Osteoblast (primary cell): Measurements from ENCODE around the gene NSMCE1. TPM values are rescaled to one million over a fixed set of nuclear protein-coding genes. Genes with fewer than 3 reads are reported as not detected.

Experiments
- DNase-seq: peaks from one replicate; pipeline ENCODE4 v3.0.0; 2011; ENCODE audit warnings: low spot score, mixed read lengths; ENCODE audit not compliant: insufficient read length; ENCODE audit errors: missing footprints
- H2AFZ ChIP-seq: 2 replicates; pipeline ENCODE4 v1.6.0; 2011; ENCODE audit warnings: mild to moderate bottlenecking, low read length
- H3K27ac ChIP-seq: 2 replicates; pipeline ENCODE4 v1.5.1; 2011; ENCODE audit warnings: mild to moderate bottlenecking, low read depth, low read length, moderate library complexity
- H3K27me3 ChIP-seq: 2 replicates; pipeline ENCODE4 v1.6.0; 2012; ENCODE audit warnings: mild to moderate bottlenecking, control low read depth, inconsistent platforms, low read length, moderate library complexity; ENCODE audit not compliant: insufficient read depth
- H3K36me3 ChIP-seq: 2 replicates; pipeline ENCODE4 v1.5.1; 2011; ENCODE audit warnings: mild to moderate bottlenecking, low read length, control low read depth, moderate library complexity; ENCODE audit not compliant: insufficient read depth
- H3K4me1 ChIP-seq: 2 replicates; pipeline ENCODE4 v1.5.1; 2011; ENCODE audit warnings: mild to moderate bottlenecking, low read length, control low read depth, moderate library complexity; ENCODE audit not compliant: insufficient read depth
- H3K4me2 ChIP-seq: 2 replicates; pipeline ENCODE4 v1.6.0; 2011; ENCODE audit warnings: mild to moderate bottlenecking, low read length; ENCODE audit not compliant: insufficient read depth
- H3K4me3 ChIP-seq: fragments of 200-600 bp; sonication (generic); 3 replicates; pipeline ENCODE4 v1.5.1; 2012; ENCODE audit warnings: mild to moderate bottlenecking, low read length, inconsistent platforms; ENCODE audit not compliant: insufficient read depth
- H3K79me2 ChIP-seq: 2 replicates; pipeline ENCODE4 v1.6.0; 2012; ENCODE audit warnings: mild to moderate bottlenecking, low read length, control low read depth, inconsistent platforms; ENCODE audit not compliant: insufficient read depth
- H3K9me3 ChIP-seq: 2 replicates; pipeline ENCODE4 v1.5.1; 2011; ENCODE audit warnings: low read depth, low read length, control low read depth
- H4K20me1 ChIP-seq: 2 replicates; pipeline ENCODE4 v1.6.0; 2012; ENCODE audit warnings: mild to moderate bottlenecking, low read length, control low read depth; ENCODE audit not compliant: insufficient read depth
- total RNA-seq: library from RNA; depleted of rRNA; stranded (reverse); fragments of >200 nt; gene quantifications from 2 replicates; pipeline ENCODE4 v1.2.3, GENCODE V29; 2012
- TF ChIP-seq, protein P1 (sequence below): IDR thresholded peaks from 2 replicates; pipeline ENCODE4 v1.5.1; 2011; ENCODE audit warnings: mild to moderate bottlenecking, low read depth, low read length, moderate library complexity; ENCODE audit errors: extremely low read depth

Gene NSMCE1
- total RNA-seq, 1 donor = 57.9 TPM

DNA sequence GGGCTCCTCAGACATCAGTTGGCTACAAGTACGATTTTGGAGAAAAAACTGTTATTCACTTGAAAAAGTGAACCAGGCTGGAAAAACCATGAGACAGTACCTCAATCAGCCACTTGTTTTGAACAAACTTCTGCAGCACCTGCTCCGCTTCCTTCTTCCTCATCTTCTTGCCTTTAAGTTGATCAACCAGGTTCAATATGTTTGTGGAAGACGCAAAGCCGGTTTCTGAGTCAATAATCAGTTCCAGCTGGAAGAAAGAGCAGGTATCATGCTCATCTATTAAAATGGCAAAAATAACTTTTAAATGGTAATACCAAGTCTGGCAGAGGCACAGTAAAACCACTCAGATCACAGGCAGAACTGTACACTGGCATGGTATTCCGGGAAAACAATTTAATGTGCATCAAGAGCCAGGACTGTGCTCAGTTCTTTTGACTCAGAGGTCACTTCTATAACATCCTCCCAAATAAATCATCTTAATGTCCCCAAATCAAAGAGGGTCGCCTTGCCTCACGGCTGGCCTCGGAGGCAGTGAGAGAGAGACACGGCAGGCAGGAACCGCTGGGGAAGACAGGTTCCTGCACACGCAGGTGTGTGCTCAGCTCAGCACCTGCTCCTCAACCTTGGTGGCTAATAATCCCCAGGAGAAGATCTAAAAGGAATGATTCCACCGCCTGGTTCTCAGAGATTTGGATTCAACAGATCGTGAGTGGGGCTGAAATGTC lies 35.5 kb downstream of the NSMCE1 start:
- H4K20me1 ChIP-seq = no peaks in the 10 kb centered on the region
- TF ChIP-seq, protein P1, sequence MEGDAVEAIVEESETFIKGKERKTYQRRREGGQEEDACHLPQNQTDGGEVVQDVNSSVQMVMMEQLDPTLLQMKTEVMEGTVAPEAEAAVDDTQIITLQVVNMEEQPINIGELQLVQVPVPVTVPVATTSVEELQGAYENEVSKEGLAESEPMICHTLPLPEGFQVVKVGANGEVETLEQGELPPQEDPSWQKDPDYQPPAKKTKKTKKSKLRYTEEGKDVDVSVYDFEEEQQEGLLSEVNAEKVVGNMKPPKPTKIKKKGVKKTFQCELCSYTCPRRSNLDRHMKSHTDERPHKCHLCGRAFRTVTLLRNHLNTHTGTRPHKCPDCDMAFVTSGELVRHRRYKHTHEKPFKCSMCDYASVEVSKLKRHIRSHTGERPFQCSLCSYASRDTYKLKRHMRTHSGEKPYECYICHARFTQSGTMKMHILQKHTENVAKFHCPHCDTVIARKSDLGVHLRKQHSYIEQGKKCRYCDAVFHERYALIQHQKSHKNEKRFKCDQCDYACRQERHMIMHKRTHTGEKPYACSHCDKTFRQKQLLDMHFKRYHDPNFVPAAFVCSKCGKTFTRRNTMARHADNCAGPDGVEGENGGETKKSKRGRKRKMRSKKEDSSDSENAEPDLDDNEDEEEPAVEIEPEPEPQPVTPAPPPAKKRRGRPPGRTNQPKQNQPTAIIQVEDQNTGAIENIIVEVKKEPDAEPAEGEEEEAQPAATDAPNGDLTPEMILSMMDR = no peak
- H3K27me3 ChIP-seq = no peaks in the 10 kb centered on the region
- no peak overlapping the region for H2AFZ ChIP-seq
- no peak overlapping the region for H3K4me2 ChIP-seq
- no peak overlapping the region for H3K4me3 ChIP-seq
- DNase-seq = no peak
- H3K9me3 ChIP-seq = no peaks in the 10 kb centered on the region
- peaks cover 30% of the 10 kb centered on the region for H3K36me3 ChIP-seq
- H3K27ac ChIP-seq = no peak overlapping the region
- H3K4me1 ChIP-seq = peaks cover 26% of the 10 kb centered on the region
- H3K79me2 ChIP-seq = no peaks in the 10 kb centered on the region

DNA sequence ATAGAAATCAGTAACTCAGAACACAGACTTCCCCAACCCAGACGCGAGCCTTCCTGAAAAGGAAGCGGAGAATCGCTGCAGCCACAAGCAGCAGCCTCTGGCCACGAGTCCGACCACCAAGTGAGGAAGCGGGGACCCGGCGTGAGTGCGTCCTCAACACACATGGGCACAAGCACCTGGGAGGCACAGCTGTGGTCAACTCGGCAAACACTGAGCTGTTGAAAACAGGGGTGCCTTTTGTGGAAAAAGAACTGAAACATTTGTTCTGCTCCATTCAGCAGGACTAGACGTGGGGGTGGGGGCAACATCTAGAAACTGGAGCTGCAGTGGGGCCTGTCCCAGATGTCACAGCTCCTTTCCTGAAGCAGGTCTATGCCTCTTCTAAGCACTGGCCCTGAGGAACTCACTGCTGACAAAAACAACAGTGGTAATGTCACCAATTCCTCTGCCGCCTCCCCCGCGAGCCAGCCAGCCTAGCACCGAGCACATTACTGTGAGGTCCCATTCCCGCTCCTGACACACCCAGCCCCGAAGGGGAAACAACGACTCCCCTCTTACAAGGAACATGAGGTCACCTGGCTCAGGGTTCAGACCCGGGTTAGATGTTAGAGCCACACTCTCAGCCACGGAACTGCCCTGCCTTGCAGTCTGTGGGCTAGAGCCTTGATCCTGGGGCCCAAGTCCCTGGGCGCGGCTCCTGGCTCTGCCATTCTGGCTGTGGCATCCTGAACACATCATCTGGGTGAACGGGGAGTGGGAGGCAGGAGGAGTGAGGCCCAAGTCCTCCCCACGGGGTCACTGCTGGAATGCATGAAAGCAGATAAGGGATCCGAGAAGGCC lies 36.3 kb downstream of the NSMCE1 start:
- no peak overlapping the region for H3K4me3 ChIP-seq
- peak; percentile 34 for DNase-seq
- no peaks in the 10 kb centered on the region for H3K27me3 ChIP-seq
- no peaks in the 10 kb centered on the region for H3K9me3 ChIP-seq
- H3K36me3 ChIP-seq = peaks cover 31% of the 10 kb centered on the region
- peaks cover 19% of the 10 kb centered on the region for H3K4me1 ChIP-seq
- TF ChIP-seq, protein P1 = no peak
- H3K27ac ChIP-seq = no peak overlapping the region
- H3K79me2 ChIP-seq = no peaks in the 10 kb centered on the region
- H2AFZ ChIP-seq = no peak overlapping the region
- no peaks in the 10 kb centered on the region for H4K20me1 ChIP-seq
- H3K4me2 ChIP-seq = no peak overlapping the region

DNA sequence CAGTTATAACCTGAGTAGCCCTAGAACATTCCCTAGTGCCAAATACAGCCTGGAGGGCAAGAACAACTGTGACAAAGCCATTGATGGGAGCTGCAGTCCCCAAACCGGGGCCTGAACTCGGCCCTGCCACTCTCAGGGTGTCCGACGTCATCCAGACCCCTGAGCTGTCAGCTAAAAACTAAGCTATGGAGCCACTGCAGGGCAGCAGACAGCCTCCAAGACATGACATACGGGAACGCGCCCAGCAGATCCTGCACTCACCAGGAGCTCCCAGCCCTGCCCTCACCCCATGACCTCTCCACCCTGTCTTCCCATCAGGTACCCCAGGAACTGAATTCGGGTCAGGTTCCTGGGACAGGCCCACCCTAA lies 36.9 kb downstream of the NSMCE1 start:
- Histone ChIP-seq H3K4me3 (no peak overlapping the region), H3K4me1 (peaks cover 13% of the 10 kb centered on the region)
- TF ChIP-seq, protein P1 = no peak

DNA sequence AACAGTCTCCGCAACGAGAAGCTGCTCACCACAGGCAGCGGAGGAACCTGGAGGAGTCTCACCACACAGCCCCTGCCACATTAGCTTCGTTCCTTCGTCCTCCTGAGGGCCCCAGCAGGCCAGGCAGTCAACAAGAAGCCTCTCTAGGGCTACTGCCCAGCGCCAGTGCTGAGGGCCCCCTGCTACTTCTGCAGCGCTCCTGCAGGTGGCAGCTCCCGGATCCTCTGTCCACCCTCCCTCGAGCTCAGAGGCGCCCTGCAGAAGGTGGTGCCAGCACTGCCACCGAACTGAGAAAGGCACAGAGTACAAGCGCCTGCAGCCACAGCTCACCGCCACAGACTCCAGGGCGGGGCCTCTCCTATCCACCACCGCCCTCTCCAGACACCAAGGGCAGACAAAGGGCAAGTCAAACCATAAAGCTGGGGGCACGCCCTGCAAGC lies 38.0 kb downstream of the NSMCE1 start:
- H4K20me1 ChIP-seq = no peaks in the 10 kb centered on the region
- no peak overlapping the region for H2AFZ ChIP-seq
- no peaks in the 10 kb centered on the region for H3K79me2 ChIP-seq
- H3K27me3 ChIP-seq = no peaks in the 10 kb centered on the region
- peaks cover 9% of the 10 kb centered on the region for H3K4me1 ChIP-seq
- H3K4me3 ChIP-seq = no peak overlapping the region
- no peak for DNase-seq
- H3K4me2 ChIP-seq = no peak overlapping the region
- peaks cover 34% of the 10 kb centered on the region for H3K36me3 ChIP-seq
- H3K9me3 ChIP-seq = no peaks in the 10 kb centered on the region
- no peak overlapping the region for H3K27ac ChIP-seq
- TF ChIP-seq, protein P1 = no peak

More for the DNA sequence above, 36.9 kb downstream of the NSMCE1 start:
- H3K9me3 ChIP-seq = no peaks in the 10 kb centered on the region
- no peaks in the 10 kb centered on the region for H3K27me3 ChIP-seq
- H3K79me2 ChIP-seq = no peaks in the 10 kb centered on the region
- DNase-seq = peak; percentile 35
- no peak overlapping the region for H2AFZ ChIP-seq
- H3K4me2 ChIP-seq = no peak overlapping the region
- H3K27ac ChIP-seq = no peak overlapping the region
- H4K20me1 ChIP-seq = no peaks in the 10 kb centered on the region
- H3K36me3 ChIP-seq = peaks cover 34% of the 10 kb centered on the region
